Measurements from ENCODE around the gene TGFA. TPM values are rescaled to one million over a fixed set of nuclear protein-coding genes. Genes with fewer than 3 reads are reported as not detected.

Gene TGFA
- total RNA-seq, 1 donor from 2014 or later = 1.4 TPM

DNA sequence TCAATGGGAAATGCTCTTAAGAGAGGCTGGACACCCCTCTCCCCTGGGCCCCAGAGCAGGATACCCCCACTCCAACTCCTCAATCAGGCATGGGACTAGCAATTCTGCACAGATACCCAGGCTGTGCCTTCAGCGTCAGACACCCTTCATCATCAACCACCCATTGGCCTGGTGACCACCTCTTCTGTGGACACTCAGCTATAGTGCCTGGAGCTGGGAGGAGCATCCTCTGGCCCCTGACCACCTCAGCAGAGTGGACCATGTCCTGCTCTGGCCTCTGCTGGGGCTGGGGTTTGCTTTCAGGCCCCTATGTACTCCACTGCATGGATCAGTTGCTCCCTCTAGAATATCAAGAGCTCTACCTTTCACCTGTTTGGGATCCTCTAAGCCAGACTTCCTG lies 35.1 kb downstream of the TGFA start:
- TF ChIP-seq EZH2 (IDR thresholded peaks at IDR 0.05; ENCODE audit: insufficient read depth, low read length) (no peak), CTCF (IDR thresholded peaks at IDR 0.05; ENCODE audit: insufficient read depth, low read depth, low read length) (no peak)
- H3K79me2 ChIP-seq (ENCODE audit: insufficient read depth, low read length) = no peaks in the 10 kb centered on the region

GRCh38 chr2:70517804-70518203 lies 35.8 kb downstream of the TGFA start:
- Histone ChIP-seq H3K36me3 (ENCODE audit: insufficient read depth, low read length) (no peaks in the 10 kb centered on the region), H2AFZ (ENCODE audit: low read depth, low read length) (no peak overlapping the region), H3K4me3 (ENCODE audit: insufficient read depth, low read depth, low read length) (no peak overlapping the region), H3K4me1 (ENCODE audit: insufficient read depth, low read length) (no peaks in the 10 kb centered on the region), H4K20me1 (ENCODE audit: insufficient read depth, low read length) (no peaks in the 10 kb centered on the region), H3K4me2 (ENCODE audit: low read length) (no peak overlapping the region), H3K9me3 (ENCODE audit: insufficient read depth, low read depth, low read length) (no peaks in the 10 kb centered on the region), H3K27ac (ENCODE audit: low read depth, low read length) (no peak overlapping the region), H3K27me3 (ENCODE audit: insufficient read depth, low read length) (peaks cover 6% of the 10 kb centered on the region), H3K79me2 (ENCODE audit: insufficient read depth, low read length) (no peaks in the 10 kb centered on the region), H3K9ac (ENCODE audit: low read length) (no peak overlapping the region)
- FAIRE-seq = no peak
- no peak for TF ChIP-seq EZH2 (IDR thresholded peaks at IDR 0.05; ENCODE audit: insufficient read depth, low read length)
- no peak for TF ChIP-seq CTCF (IDR thresholded peaks at IDR 0.05; ENCODE audit: insufficient read depth, low read depth, low read length)
- Mint-ChIP-seq H3K27ac (ENCODE audit: unreplicated experiment) (no peak overlapping the region), H3K9me3 (ENCODE audit: unreplicated experiment) (peaks cover 3% of the 10 kb centered on the region), H3K4me3 (ENCODE audit: unreplicated experiment) (no peak overlapping the region), H3K27me3 (ENCODE audit: low read depth, unreplicated experiment) (peaks cover 6% of the 10 kb centered on the region), H3K36me3 (ENCODE audit: low read depth, unreplicated experiment) (no peaks in the 10 kb centered on the region), H3K4me1 (ENCODE audit: low read depth, unreplicated experiment) (peaks cover 4% of the 10 kb centered on the region)
- no peak for DNase-seq (ENCODE audit: low read depth)

More for the DNA sequence above, 35.1 kb downstream of the TGFA start:
- Histone ChIP-seq H3K4me1 (ENCODE audit: insufficient read depth, low read length) (no peaks in the 10 kb centered on the region), H3K36me3 (ENCODE audit: insufficient read depth, low read length) (no peaks in the 10 kb centered on the region), H3K9me3 (ENCODE audit: insufficient read depth, low read depth, low read length) (no peaks in the 10 kb centered on the region), H3K4me3 (ENCODE audit: insufficient read depth, low read depth, low read length) (no peak overlapping the region), H3K27ac (ENCODE audit: low read depth, low read length) (no peak overlapping the region), H3K9ac (ENCODE audit: low read length) (no peak overlapping the region), H3K4me2 (ENCODE audit: low read length) (no peak overlapping the region), H4K20me1 (ENCODE audit: insufficient read depth, low read length) (no peaks in the 10 kb centered on the region), H3K27me3 (ENCODE audit: insufficient read depth, low read length) (peaks cover 7% of the 10 kb centered on the region), H2AFZ (ENCODE audit: low read depth, low read length) (no peak overlapping the region)
- no peak overlapping the region for H3K27ac Mint-ChIP-seq (ENCODE audit: unreplicated experiment)
- peaks cover 4% of the 10 kb centered on the region for H3K4me1 Mint-ChIP-seq (ENCODE audit: low read depth, unreplicated experiment)
- no peaks in the 10 kb centered on the region for H3K36me3 Mint-ChIP-seq (ENCODE audit: low read depth, unreplicated experiment)
- H3K27me3 Mint-ChIP-seq (ENCODE audit: low read depth, unreplicated experiment) = peaks cover 3% of the 10 kb centered on the region
- FAIRE-seq (no peak), DNase-seq (ENCODE audit: low read depth) (no peak)
- H3K4me3 Mint-ChIP-seq (ENCODE audit: unreplicated experiment) = no peak overlapping the region
- peaks cover 3% of the 10 kb centered on the region for H3K9me3 Mint-ChIP-seq (ENCODE audit: unreplicated experiment)

DNA sequence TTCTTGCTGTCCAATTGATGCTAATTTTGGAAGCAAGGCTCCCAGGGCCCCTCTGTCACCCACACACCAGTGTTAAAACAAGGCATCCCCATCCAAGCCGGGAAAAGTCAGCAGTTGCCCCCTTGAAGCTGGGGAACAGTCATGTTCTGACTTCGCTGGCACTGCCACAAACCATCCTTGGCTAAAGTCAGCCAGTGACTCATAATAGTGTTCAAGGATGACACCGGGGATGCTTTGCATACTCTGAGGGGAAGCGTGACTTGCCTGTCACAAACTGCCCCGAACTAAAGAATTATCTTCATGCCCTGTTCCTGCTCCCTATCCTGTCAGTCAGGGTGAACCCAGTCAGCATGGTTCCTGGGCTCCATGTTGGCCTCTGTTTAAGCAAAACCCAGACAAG lies 37.0 kb downstream of the TGFA start:
- no peak overlapping the region for H3K4me3 Mint-ChIP-seq (ENCODE audit: unreplicated experiment)
- Histone ChIP-seq H3K4me2 (ENCODE audit: low read length) (no peak overlapping the region), H3K79me2 (ENCODE audit: insufficient read depth, low read length) (no peaks in the 10 kb centered on the region), H3K4me3 (ENCODE audit: insufficient read depth, low read depth, low read length) (no peak overlapping the region), H3K9ac (ENCODE audit: low read length) (no peak overlapping the region), H3K27ac (ENCODE audit: low read depth, low read length) (no peak overlapping the region), H4K20me1 (ENCODE audit: insufficient read depth, low read length) (no peaks in the 10 kb centered on the region), H3K9me3 (ENCODE audit: insufficient read depth, low read depth, low read length) (no peaks in the 10 kb centered on the region), H3K36me3 (ENCODE audit: insufficient read depth, low read length) (no peaks in the 10 kb centered on the region), H2AFZ (ENCODE audit: low read depth, low read length) (no peak overlapping the region), H3K27me3 (ENCODE audit: insufficient read depth, low read length) (peaks cover 4% of the 10 kb centered on the region), H3K4me1 (ENCODE audit: insufficient read depth, low read length) (no peaks in the 10 kb centered on the region)
- peaks cover 3% of the 10 kb centered on the region for H3K9me3 Mint-ChIP-seq (ENCODE audit: unreplicated experiment)
- no peaks in the 10 kb centered on the region for H3K36me3 Mint-ChIP-seq (ENCODE audit: low read depth, unreplicated experiment)
- H3K27me3 Mint-ChIP-seq (ENCODE audit: low read depth, unreplicated experiment) = peaks cover 4% of the 10 kb centered on the region
- no peak for TF ChIP-seq EZH2 (IDR thresholded peaks at IDR 0.05; ENCODE audit: insufficient read depth, low read length)
- TF ChIP-seq CTCF (IDR thresholded peaks at IDR 0.05; ENCODE audit: insufficient read depth, low read depth, low read length) = no peak
- DNase-seq (ENCODE audit: low read depth) (no peak), FAIRE-seq (no peak)
- H3K27ac Mint-ChIP-seq (ENCODE audit: unreplicated experiment) = no peak overlapping the region
- peaks cover 5% of the 10 kb centered on the region for H3K4me1 Mint-ChIP-seq (ENCODE audit: low read depth, unreplicated experiment)

Measured in astrocyte (in vitro differentiated cells and primary cell).